K562 (cell line): ENCODE data around the gene ARHGAP22. TPM values are rescaled to one million over a fixed set of nuclear protein-coding genes. Genes with fewer than 3 reads are reported as not detected.

Source experiments
- DEAF1 ChIP-seq: fragments of 450-650 bp; formaldehyde crosslinking; IDR thresholded peaks from 2 replicates; pipeline ENCODE4 v1.4.0; 2020; ENCODE audit warnings: mild to moderate bottlenecking, moderate library complexity
- ELF4 ChIP-seq: fragments of 450-650 bp; formaldehyde crosslinking; IDR thresholded peaks from 2 replicates; pipeline ENCODE4 v1.4.0; 2022; ENCODE audit warnings: missing genetic modification characterization
- ETV5 ChIP-seq: sonication (generic); formaldehyde crosslinking; IDR thresholded peaks from 2 replicates; pipeline ENCODE4 v1.4.0; 2020; ENCODE audit warnings: low read depth, mild to moderate bottlenecking, missing genetic modification reagents
- MTA2 ChIP-seq: fragments of 450-650 bp; IDR thresholded peaks from 2 replicates; pipeline ENCODE4 v1.6.1; 2016; ENCODE audit warnings: low read depth
- MXI1 ChIP-seq: IDR thresholded peaks from 2 replicates; pipeline ENCODE4 v1.6.1; 2011; ENCODE audit warnings: low read depth, mild to moderate bottlenecking, improper control_type of control experiment, low read length
- NFATC3 ChIP-seq: fragments of 450-650 bp; IDR thresholded peaks from 2 replicates; pipeline ENCODE4 v1.6.1; 2017; ENCODE audit warnings: mild to moderate bottlenecking
- PTTG1 ChIP-seq: fragments of 450-650 bp; IDR thresholded peaks from 2 replicates; pipeline ENCODE4 v1.6.1; 2016; ENCODE audit warnings: low read depth, mild to moderate bottlenecking, missing genetic modification characterization, missing compliant biosample characterization
- RBBP5 ChIP-seq: fragments of 200-600 bp; sonication (generic); IDR thresholded peaks from 2 replicates; pipeline ENCODE4 v1.6.1; 2012; ENCODE audit warnings: borderline replicate concordance, mild to moderate bottlenecking, low read length, control low read depth, inconsistent platforms; ENCODE audit not compliant: insufficient read depth, poor library complexity, severe bottlenecking
- RBM22 ChIP-seq: fragments of 200-400 bp; formaldehyde crosslinking; IDR thresholded peaks from 2 replicates; pipeline ENCODE4 v1.6.1; 2018; ENCODE audit warnings: low read length, low read depth; ENCODE audit not compliant: poor library complexity, severe bottlenecking
- SFPQ ChIP-seq: fragments of 200-400 bp; formaldehyde crosslinking; IDR thresholded peaks from 2 replicates; pipeline ENCODE4 v1.6.1; 2017; ENCODE audit warnings: mild to moderate bottlenecking, low read depth, low read length, moderate library complexity
- STAT6 ChIP-seq: sonication (generic); formaldehyde crosslinking; IDR thresholded peaks from 2 replicates; pipeline ENCODE4 v1.8.1; 2023; ENCODE audit warnings: mild to moderate bottlenecking, missing genetic modification reagents
- THAP12 ChIP-seq: fragments of 250-450 bp; sonication (Bioruptor Pico); IDR thresholded peaks from 2 replicates; pipeline ENCODE4 v1.9.0; 2021; ENCODE audit warnings: mild to moderate bottlenecking, inconsistent platforms
- THRA ChIP-seq: fragments of 450-650 bp; IDR thresholded peaks from 2 replicates; pipeline ENCODE4 v1.6.1; 2017; ENCODE audit warnings: mild to moderate bottlenecking, moderate library complexity
- XRCC4 ChIP-seq: IDR thresholded peaks from one replicate; pipeline ENCODE4 v1.6.1; 2011; ENCODE audit not compliant: insufficient read depth, insufficient read length; ENCODE audit errors: extremely low read depth
- ZNF174 ChIP-seq: fragments of 250-450 bp; sonication (Bioruptor Pico); IDR thresholded peaks from 2 replicates; pipeline ENCODE4 v1.4.0; 2020; ENCODE audit warnings: mild to moderate bottlenecking
- ZNF175 ChIP-seq: fragments of 200-800 bp; sonication (Bioruptor generic); IDR thresholded peaks from 2 replicates; pipeline ENCODE4 v1.6.1; 2016; ENCODE audit warnings: low read depth, mild to moderate bottlenecking, missing genetic modification characterization, missing compliant biosample characterization
- polyA plus RNA-seq, 8 experiments: library from polyadenylated mRNA; depleted of rRNA in 4 of 8; stranded (reverse) in 5 of 8; unstranded in 3 of 8; fragments of >200 nt; fragmentation: Nextera tagmentation in 2 of 8; fragmentation: Illumina TruSeq in 1 of 8; extraction: Ambion mirVana in 2 of 8; extraction: Trizol in 1 of 8; gene quantifications; 2 replicates each; pipeline versions ENCODE4 v1.2.1 to v1.2.3, GENCODE V29; 2011 to 2014; ENCODE audit warnings: inconsistent platforms in 1 of 8, missing spikeins in 1 of 8
- total RNA-seq, 7 experiments: library from RNA; depleted of rRNA in 6 of 7; stranded (reverse); fragments of >200 nt in 6 of 7; fragmentation: Illumina TruSeq in 2 of 7; extraction: Trizol in 2 of 7; gene quantifications; 2 replicates each; pipeline versions ENCODE4 v1.2.1 to v1.2.3, GENCODE V29; 2011 to 2021; ENCODE audit warnings: low replicate concordance in 1 of 7

ARHGAP22 gene
- total and polyA plus RNA-seq, 9 of the 15 experiments (the other 6 are each of a cell fraction or from before 2014, with no cell fraction given) = 1.3 to 28.1 (median 12.7) TPM

GRCh38 chr10:48470893-48471805 lies 133.7 kb downstream of the ARHGAP22 start (continued):
- TF ChIP-seq STAT6 (CRISPR knock-in tag) (no peak), ELF4 (CRISPR knock-in tag) (0 out of 2 replicates have a peak, but pooled peaks have one; percentile 9), RBM22 (no peak), MXI1 (no peak), MTA2 (no peak), ETV5 (no peak), THAP12 (no peak), DEAF1 (CRISPR knock-in tag) (0 out of 2 replicates have a peak, but pooled peaks have one; percentile 8), THRA (no peak), ZNF175 (CRISPR knock-in tag) (no peak), RBBP5 (no peak), PTTG1 (tag) (peak; percentile 17; the same call in 1 of the 2 replicates), SFPQ (no peak), XRCC4 (no peak), NFATC3 (no peak), ZNF174 (CRISPR knock-in tag) (no peak)
